ENCODE results near the gene VPS13D. TPM values are rescaled to one million over a fixed set of nuclear protein-coding genes. Genes with fewer than 3 reads are reported as not detected.

The VPS13D gene
- total and polyA plus RNA-seq, 2 experiments from 2014 or later: 9.7 to 35.7 TPM

DNA sequence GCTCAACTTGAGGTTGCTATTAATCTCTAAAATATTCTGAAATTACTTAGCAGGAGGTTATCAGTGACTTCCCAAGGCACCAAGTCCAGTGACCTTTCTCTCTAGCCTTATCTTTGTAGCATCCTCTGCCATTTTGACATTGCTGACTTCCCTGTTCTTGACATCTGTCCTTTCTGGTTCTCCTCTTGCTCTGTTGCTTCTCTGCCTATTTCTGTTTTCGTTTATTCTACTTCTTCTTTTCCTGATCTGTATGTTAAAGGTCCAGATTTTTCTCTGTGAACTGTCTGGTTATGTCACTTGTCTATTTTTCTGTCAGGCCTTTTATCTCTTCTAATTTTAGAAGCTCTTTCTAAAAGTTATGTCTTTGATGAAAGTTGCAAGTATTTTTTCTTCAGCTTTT is 178.8 kb downstream of the VPS13D start:
- DNase-seq (ENCODE audit: low read depth in 1 of 2, low spot score in 1 of 2): no peak
- peak overlapping the region; percentile 46 for H3K27ac ChIP-seq
- no peak overlapping the region for H3K4me3 ChIP-seq
- H3K27me3 ChIP-seq: no peaks in the 10 kb centered on the region
- no peak for TF ChIP-seq CTCF (IDR thresholded peaks at IDR 0.05; ENCODE audit: low read depth, low read length)
- peaks cover 56% of the 10 kb centered on the region for H3K4me1 ChIP-seq (ENCODE audit: low read depth)
- no peaks in the 10 kb centered on the region for H3K9me3 ChIP-seq (ENCODE audit: low read depth)
- no peaks in the 10 kb centered on the region for H3K36me3 ChIP-seq

- Histone ChIP-seq H3K36me3 (no peaks in the 10 kb centered on the region), H3K4me3 (no peak overlapping the region), H3K9me3 (ENCODE audit: low read depth) (no peaks in the 10 kb centered on the region), H3K27ac (no peak overlapping the region), H3K27me3 (no peaks in the 10 kb centered on the region), H3K4me1 (ENCODE audit: low read depth) (peaks cover 46% of the 10 kb centered on the region)
- DNase-seq (ENCODE audit: low read depth in 1 of 2, low spot score in 1 of 2): peak in 1 of 2 donors; percentile 56
- no peak for TF ChIP-seq CTCF (IDR thresholded peaks at IDR 0.05; ENCODE audit: low read depth, low read length)
Measured at GRCh38 chr1:12409681-12410080, 179.9 kb downstream of the VPS13D start.

DNA sequence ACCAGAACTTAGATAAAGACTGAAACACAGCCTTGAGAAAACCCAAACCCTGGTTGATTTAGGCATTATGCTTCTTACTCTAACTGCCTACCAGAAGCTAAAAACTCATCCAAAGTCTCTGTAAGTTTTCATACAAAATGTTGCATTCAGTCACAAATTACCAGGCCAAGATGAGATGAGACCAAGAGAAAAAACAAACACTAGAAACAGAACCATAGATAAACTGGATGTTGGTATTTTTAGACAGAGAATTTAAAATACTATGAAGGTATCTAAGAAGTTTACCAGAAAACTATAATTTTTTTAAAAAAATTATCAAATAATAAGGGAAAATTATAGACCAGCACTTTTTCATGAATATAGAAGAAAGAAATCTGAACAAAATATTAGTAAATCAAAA is 180.5 kb downstream of the VPS13D start:
- no peak for TF ChIP-seq CTCF (IDR thresholded peaks at IDR 0.05; ENCODE audit: low read depth, low read length)

GRCh38 chr1:12411098-12411497 is 181.3 kb downstream of the VPS13D start:
- H3K27ac ChIP-seq: no peak overlapping the region
- no peak overlapping the region for H3K4me3 ChIP-seq
- no peaks in the 10 kb centered on the region for H3K36me3 ChIP-seq
- no peaks in the 10 kb centered on the region for H3K27me3 ChIP-seq
- TF ChIP-seq CTCF (IDR thresholded peaks at IDR 0.05; ENCODE audit: low read depth, low read length): no peak
- peaks cover 31% of the 10 kb centered on the region for H3K4me1 ChIP-seq (ENCODE audit: low read depth)
- H3K9me3 ChIP-seq (ENCODE audit: low read depth): no peaks in the 10 kb centered on the region
- DNase-seq (ENCODE audit: low read depth in 1 of 2, low spot score in 1 of 2): no peak

More for the DNA sequence above, 180.5 kb downstream of the VPS13D start:
- Histone ChIP-seq H3K9me3 (ENCODE audit: low read depth) (no peaks in the 10 kb centered on the region), H3K36me3 (no peaks in the 10 kb centered on the region), H3K4me1 (ENCODE audit: low read depth) (peaks cover 39% of the 10 kb centered on the region), H3K27me3 (no peaks in the 10 kb centered on the region), H3K4me3 (no peak overlapping the region), H3K27ac (no peak overlapping the region)
- DNase-seq (ENCODE audit: low read depth in 1 of 2, low spot score in 1 of 2): no peak

DNA sequence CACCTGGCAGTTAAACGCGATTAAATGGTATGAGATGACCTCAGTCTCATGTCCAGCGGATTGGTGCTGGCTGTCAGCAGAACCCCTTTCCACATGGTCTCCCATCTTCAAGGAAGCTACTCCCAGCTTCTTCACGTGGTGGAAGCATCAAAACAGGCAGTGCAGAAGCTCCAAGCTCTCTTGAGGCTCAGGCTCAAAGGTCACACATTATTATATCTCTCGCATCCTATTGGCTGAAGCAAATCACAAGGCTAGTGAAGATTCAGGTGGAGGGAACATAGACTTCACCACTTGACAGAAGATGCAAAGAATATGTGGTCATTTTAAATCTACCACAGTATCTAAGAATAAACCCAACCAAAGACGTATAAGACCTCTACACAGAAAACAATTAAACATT is 181.9 kb downstream of the VPS13D start:
- Histone ChIP-seq H3K4me1 (ENCODE audit: low read depth) (peaks cover 25% of the 10 kb centered on the region), H3K4me3 (no peak overlapping the region), H3K27ac (no peak overlapping the region), H3K9me3 (ENCODE audit: low read depth) (no peaks in the 10 kb centered on the region), H3K27me3 (no peaks in the 10 kb centered on the region), H3K36me3 (peaks cover 4% of the 10 kb centered on the region)
- no peak for DNase-seq (ENCODE audit: low read depth in 1 of 2, low spot score in 1 of 2)
- TF ChIP-seq CTCF (IDR thresholded peaks at IDR 0.05; ENCODE audit: low read depth, low read length): no peak

DNA sequence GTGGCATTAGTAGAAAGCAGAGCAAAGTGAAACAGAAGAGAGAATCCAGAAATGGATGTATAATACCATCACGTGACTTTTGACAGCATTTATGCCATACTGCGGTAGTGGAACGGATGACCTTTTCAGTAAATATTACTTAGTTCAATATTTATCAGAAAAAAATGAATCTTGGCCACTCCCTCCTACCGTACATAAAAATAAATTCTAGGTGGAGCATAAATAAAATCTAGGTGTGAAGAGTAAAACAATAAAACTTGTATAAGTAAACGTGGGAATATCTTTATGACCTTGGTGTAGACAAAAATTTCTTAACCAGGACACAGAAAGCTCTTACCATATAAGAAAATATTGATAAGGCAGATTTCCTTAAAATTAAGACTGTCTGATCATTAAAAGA is 182.6 kb downstream of the VPS13D start:
- Histone ChIP-seq H3K36me3 (peaks cover 7% of the 10 kb centered on the region), H3K27me3 (no peaks in the 10 kb centered on the region), H3K4me1 (ENCODE audit: low read depth) (peaks cover 18% of the 10 kb centered on the region), H3K9me3 (ENCODE audit: low read depth) (no peaks in the 10 kb centered on the region), H3K27ac (no peak overlapping the region), H3K4me3 (no peak overlapping the region)
- no peak for DNase-seq (ENCODE audit: low read depth in 1 of 2, low spot score in 1 of 2)
- no peak for TF ChIP-seq CTCF (IDR thresholded peaks at IDR 0.05; ENCODE audit: low read depth, low read length)
